Psoas muscle (tissue), 8 donors: Measurements from ENCODE around the gene CCDC170. TPM values are rescaled to one million over a fixed set of nuclear protein-coding genes. Genes with fewer than 3 reads are reported as not detected.

ENCODE experiments used
- ATAC-seq, 4 donors: fragments of 200-7000 bp; cut with Tn5 transposase; one replicate each; pipeline ENCODE4 v1.9.1; 2020; ENCODE audit warnings: moderate library complexity in 3 of 4, mild to moderate bottlenecking in 2 of 4
- DNase-seq, 2 donors: peaks; one replicate each; pipeline ENCODE4 v3.0.0-alpha.2; 2020
- H3K27ac ChIP-seq: fragments of 200-600 bp; one replicate; pipeline ENCODE4 v1.8.0; 2022
- H3K27me3 ChIP-seq, 3 donors: fragments of 200-600 bp in 1 of 3; one replicate each; pipeline versions ENCODE4 v1.6.1 to v1.8.0; 2013 to 2022; ENCODE audit warnings: low read length in 2 of 3, mild to moderate bottlenecking in 2 of 3, moderate library complexity in 1 of 3; ENCODE audit not compliant: insufficient read depth in 3 of 3
- H3K36me3 ChIP-seq, 2 donors: fragments of 200-600 bp in 1 of 2; one replicate each; pipeline versions ENCODE4 v1.6.1 to v1.8.0; 2013 to 2022; ENCODE audit warnings: low read depth in 1 of 2, mild to moderate bottlenecking in 1 of 2, moderate library complexity in 1 of 2; ENCODE audit not compliant: insufficient read depth in 1 of 2
- H3K4me1 ChIP-seq: fragments of 200-600 bp; one replicate; pipeline ENCODE4 v1.8.0; 2022
- H3K4me3 ChIP-seq: fragments of 200-600 bp; one replicate; pipeline ENCODE4 v1.8.0; 2022; ENCODE audit warnings: mild to moderate bottlenecking
- H3K9me3 ChIP-seq: fragments of 200-600 bp; one replicate; pipeline ENCODE4 v1.8.0; 2022
- WGBS, 3 donors: extraction: QIAGEN DNeasy Blood & Tissue Kit; methylation state at CpG; one replicate each; pipeline versions ENCODE4 v1.1.6 to v1.1.7; 2013; 5-methylcytosine and 5-hydroxymethylcytosine counted together
- intact Hi-C, 2 donors: fragments of 100-400 bp; cut with DNase I; formaldehyde crosslinking; loops; one replicate each; pipeline versions ENCODE4 v1.11.0 to v1.14.2; 2022
- polyA plus RNA-seq, 3 donors: library from polyadenylated mRNA; stranded (reverse); fragments of 200-250 nt; gene quantifications; one replicate each; pipeline ENCODE4 v1.2.3, GENCODE V29; 2013
- total RNA-seq, 4 donors: library from RNA; stranded (reverse); fragmentation: NEBNext Ultra II Directional in 2 of 4; extraction: Animal tissue kit (Norgen Biotek cat#: 25700) in 2 of 4; gene quantifications; one replicate each; pipeline versions ENCODE4 v1.2.1 to v1.2.4, GENCODE V29; 2021 to 2023
- TF ChIP-seq, protein P1 (sequence below): fragments of 200-600 bp; IDR thresholded peaks from one replicate; pipeline ENCODE4 v1.8.0; 2022; ENCODE audit warnings: antibody characterized with exemption
- donor health status: healthy with polysubstance abuse.
- donor health status: DM: no; HTN: no; CAD: no; lungs with moderate emphysema.
- donor health status: Bipolar disorder and iron deficiency.
- donor health status: healthy.
- donor health status: DM: yes; HTN: yes; CAD: no.
- donor health status: DM: no; HTN: no; CAD: no.
- donor health status: DM: no; HTN: no; CAD: no.
- donor health status: DM: yes; HTN: yes; CAD: no.

Gene CCDC170
- total and polyA plus RNA-seq, 7 donors, result 0.03 to 0.25 (median 0.14) TPM

DNA sequence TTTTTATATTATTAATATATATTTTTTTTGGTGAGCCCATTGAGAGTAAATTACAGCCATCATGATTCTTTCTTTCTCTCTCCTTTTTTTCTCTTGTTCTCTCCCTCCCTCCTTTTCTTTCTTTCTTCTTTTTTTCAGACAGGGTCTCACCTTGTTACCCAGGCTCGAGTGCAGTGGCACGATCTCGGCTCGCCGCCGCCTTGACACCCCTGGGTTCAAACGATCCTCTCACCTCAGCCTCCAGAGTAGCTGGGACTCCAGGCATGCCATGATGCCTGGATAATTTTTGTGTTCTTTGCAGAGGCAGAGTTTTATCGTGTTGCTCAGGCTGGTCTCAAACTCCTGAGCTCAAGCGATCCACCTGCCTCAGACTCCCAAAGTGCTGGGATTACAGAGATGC is 1.6 kb downstream of the CCDC170 start:
- TF ChIP-seq, protein P1, sequence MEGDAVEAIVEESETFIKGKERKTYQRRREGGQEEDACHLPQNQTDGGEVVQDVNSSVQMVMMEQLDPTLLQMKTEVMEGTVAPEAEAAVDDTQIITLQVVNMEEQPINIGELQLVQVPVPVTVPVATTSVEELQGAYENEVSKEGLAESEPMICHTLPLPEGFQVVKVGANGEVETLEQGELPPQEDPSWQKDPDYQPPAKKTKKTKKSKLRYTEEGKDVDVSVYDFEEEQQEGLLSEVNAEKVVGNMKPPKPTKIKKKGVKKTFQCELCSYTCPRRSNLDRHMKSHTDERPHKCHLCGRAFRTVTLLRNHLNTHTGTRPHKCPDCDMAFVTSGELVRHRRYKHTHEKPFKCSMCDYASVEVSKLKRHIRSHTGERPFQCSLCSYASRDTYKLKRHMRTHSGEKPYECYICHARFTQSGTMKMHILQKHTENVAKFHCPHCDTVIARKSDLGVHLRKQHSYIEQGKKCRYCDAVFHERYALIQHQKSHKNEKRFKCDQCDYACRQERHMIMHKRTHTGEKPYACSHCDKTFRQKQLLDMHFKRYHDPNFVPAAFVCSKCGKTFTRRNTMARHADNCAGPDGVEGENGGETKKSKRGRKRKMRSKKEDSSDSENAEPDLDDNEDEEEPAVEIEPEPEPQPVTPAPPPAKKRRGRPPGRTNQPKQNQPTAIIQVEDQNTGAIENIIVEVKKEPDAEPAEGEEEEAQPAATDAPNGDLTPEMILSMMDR, result no peak
- Histone ChIP-seq H3K27ac (no peak overlapping the region), H3K27me3 (peaks cover 0 to 39% (median 6%) of the 10 kb centered on the region in 3 donors), H3K9me3 (no peaks in the 10 kb centered on the region), H3K4me1 (peaks cover 5% of the 10 kb centered on the region), H3K4me3 (peak overlapping the region; percentile 77), H3K36me3 (no peaks in the 10 kb centered on the region)
- intact Hi-C loops, result no loop called here
- DNase-seq (no peak), ATAC-seq (no peak)
- 90 to 92% (median 91%) methylated on average over 9 of the region's 9 CpGs for WGBS, 3 donors

DNA sequence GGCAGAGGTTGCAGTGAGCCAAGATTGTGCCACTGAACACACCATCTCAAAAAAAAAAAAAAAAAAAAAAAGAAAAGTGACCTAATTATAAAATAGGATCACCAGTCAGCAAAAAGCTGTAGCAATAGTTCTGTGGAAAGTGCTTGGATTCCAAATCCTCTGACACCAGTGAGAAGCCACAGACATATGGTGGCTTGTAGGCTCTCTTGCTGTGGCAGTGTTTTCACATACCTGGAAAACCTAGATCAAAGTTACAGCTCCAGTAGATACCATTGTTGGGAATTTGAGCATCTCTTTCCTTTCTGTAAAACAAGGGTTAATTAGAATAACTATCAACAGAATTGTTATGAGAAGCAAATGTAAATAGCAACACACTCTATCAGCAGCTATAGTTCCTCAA is 4.1 kb downstream of the CCDC170 start:
- TF ChIP-seq, protein P1, result no peak
- peaks cover 5% of the 10 kb centered on the region for H3K4me1 ChIP-seq
- H3K36me3 ChIP-seq, result no peaks in the 10 kb centered on the region
- H3K27ac ChIP-seq, result no peak overlapping the region
- H3K9me3 ChIP-seq, result no peaks in the 10 kb centered on the region
- no peak overlapping the region for H3K4me3 ChIP-seq
- peaks cover 0 to 39% (median 6%) of the 10 kb centered on the region in 3 donors for H3K27me3 ChIP-seq
- no peak for DNase-seq
- no peak for ATAC-seq
- intact Hi-C loops, result no loop called here

DNA sequence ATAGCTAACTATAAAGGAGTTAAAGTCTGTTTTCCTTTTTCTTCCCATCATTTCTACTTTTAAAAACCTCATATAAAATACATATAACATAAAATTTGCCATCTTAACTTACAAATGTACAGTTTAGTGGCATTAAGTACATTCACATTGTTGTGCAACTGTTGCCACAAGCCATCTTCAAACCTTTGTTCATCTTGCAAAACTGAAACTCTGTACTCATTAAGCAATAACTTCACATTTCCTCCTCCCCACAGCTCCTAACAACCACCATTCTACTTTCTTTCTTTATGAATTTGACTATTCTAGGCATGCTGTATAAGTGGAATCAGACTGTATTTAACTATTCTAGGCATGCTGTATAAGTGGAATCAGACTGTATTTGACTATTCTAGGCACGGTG is 4.5 kb downstream of the CCDC170 start:
- WGBS, 3 donors, result 86 to 97% (median 87%) methylated on average over 1 of the region's 1 CpG
- peaks cover 5% of the 10 kb centered on the region for H3K4me1 ChIP-seq
- no peak overlapping the region for H3K27ac ChIP-seq
- H3K27me3 ChIP-seq, result peaks cover 0 to 37% (median 6%) of the 10 kb centered on the region in 3 donors
- TF ChIP-seq, protein P1, result no peak
- H3K9me3 ChIP-seq, result no peaks in the 10 kb centered on the region
- DNase-seq (no peak), ATAC-seq (no peak)
- intact Hi-C loops, result no loop called here
- H3K4me3 ChIP-seq, result no peak overlapping the region
- no peaks in the 10 kb centered on the region for H3K36me3 ChIP-seq

DNA sequence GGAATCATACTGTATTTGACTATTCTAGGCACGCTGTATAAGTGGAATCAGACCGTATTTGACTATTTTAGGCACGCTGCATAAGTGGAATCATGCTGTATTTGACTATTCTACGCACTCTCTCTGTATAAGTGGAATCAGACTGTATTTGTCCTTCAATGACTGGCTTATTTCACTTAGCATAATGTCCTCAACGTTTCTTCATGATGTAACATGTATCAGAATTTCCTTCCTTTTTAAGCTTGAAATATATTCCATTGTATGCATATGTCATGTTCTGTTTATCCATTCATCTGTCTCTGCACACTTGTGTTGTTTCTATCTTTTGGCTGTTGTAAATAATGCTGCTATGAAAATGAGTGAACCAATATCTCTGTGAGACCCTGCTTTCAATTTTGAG is 5.7 kb downstream of the CCDC170 start:
- Histone ChIP-seq H3K4me3 (no peak overlapping the region), H3K36me3 (no peaks in the 10 kb centered on the region), H3K4me1 (peaks cover 5% of the 10 kb centered on the region), H3K27me3 (peaks cover 0 to 24% (median 3%) of the 10 kb centered on the region in 3 donors), H3K9me3 (no peaks in the 10 kb centered on the region), H3K27ac (no peak overlapping the region)
- no peak for ATAC-seq
- intact Hi-C loops, result no loop called here
- DNase-seq, result no peak
- WGBS, 3 donors, result 75 to 85% (median 83%) methylated on average over 5 of the region's 5 CpGs
- TF ChIP-seq, protein P1, result no peak

DNA sequence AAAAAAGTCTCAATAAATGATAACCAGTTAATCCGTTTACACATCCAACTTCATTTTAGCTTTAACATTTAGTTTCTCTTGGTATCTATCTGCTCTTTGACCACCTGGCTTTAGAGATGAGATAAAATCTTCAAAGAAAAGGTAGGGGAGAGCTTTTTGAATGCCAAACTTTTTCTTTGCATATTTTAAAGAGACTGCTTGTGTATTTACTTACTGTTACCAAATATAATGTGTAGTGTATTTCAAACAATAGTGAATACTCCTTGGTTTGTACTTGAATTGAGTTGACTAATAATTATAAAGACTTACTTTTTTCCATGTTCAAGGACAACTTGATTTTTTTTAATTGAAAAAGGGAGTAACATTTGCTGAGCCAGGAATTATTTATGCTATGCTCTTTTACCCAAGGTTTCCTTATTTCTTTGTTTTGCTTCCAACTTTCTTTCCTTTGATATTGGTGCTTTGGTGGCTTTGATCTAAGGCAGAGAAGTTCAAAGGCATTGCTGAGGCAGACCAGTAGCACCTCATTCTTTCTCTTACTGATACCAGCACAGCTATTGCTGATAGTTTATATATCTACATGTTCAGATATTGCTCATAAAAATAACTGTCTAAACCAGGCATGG is 7.8 kb downstream of the CCDC170 start:
- 74 to 82% (median 75%) methylated on average over 1 of the region's 1 CpG for WGBS, 3 donors
- Histone ChIP-seq H3K9me3 (no peaks in the 10 kb centered on the region), H3K27ac (no peak overlapping the region), H3K4me3 (no peak overlapping the region), H3K4me1 (no peaks in the 10 kb centered on the region), H3K27me3 (peaks cover 0 to 4% (median 0%) of the 10 kb centered on the region in 3 donors), H3K36me3 (no peaks in the 10 kb centered on the region)
- ATAC-seq (no peak), DNase-seq (no peak)
- TF ChIP-seq, protein P1, result no peak
- intact Hi-C loops, result no loop called here
